ENCODE data around the gene DCK. TPM values are rescaled to one million over a fixed set of nuclear protein-coding genes. Genes with fewer than 3 reads are reported as not detected.
"Not testable (repeated sequence)": the region's sequence is repeated elsewhere in the genome, so short reads cannot be mapped to it uniquely, and the experiment has no call there.

The DCK gene
- total RNA-seq, 1 donor from 2014 or later, result 1.9 TPM

- not testable (repeated sequence) for DNase-seq (ENCODE audit: low spot score); ATAC-seq
Measured at GRCh38 chr4:71059573-71059972, 66.1 kb downstream of the DCK start.

DNA sequence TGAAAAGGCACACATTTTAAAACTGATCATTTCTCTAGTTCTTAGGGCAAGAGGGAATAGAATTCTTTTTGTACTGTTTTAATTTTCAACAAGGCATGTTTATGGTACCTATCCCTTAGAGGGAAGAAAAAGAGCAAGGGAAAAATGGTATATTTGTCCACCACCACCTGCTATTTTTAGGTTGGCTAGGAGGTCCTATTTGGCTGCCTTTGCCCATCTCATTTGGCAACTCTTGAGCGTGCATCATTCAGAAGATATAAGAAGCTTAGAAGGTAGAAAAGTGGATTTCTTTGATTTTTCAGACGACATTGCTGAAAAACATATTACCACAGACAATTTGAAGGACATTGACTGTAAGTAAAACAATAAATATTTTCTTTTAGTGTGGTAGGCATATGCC, 69.0 kb downstream of the DCK start:
- ATAC-seq (no peak), DNase-seq (ENCODE audit: low spot score) (no peak)

- ATAC-seq (no peak), DNase-seq (ENCODE audit: low spot score) (no peak)
Measured at GRCh38 chr4:71063711-71064110, 70.3 kb downstream of the DCK start.

DNA sequence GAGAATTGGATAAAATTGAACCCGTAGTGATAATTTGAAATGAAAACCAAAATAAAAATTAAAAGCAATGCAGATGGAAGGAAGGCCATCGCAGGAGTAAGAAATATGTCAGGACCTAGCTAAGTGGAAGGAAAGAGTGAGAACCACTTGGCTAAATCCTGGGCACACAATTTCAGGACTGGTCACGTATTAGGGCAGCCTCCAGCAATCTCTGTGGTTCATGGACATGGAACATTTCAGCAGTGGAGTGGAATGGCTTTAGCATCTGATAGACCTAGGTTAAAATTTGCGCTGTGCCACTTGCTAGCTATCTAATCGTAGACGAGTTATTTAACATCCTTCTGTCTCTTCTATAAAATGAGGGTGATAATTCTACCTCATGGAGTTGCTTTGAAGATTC, 71.1 kb downstream of the DCK start:
- ATAC-seq (no peak), DNase-seq (ENCODE audit: low spot score) (no peak)

- ATAC-seq, result peak; percentile 80
Measured at GRCh38 chr4:71065991-71066510, 72.6 kb downstream of the DCK start.

DNA sequence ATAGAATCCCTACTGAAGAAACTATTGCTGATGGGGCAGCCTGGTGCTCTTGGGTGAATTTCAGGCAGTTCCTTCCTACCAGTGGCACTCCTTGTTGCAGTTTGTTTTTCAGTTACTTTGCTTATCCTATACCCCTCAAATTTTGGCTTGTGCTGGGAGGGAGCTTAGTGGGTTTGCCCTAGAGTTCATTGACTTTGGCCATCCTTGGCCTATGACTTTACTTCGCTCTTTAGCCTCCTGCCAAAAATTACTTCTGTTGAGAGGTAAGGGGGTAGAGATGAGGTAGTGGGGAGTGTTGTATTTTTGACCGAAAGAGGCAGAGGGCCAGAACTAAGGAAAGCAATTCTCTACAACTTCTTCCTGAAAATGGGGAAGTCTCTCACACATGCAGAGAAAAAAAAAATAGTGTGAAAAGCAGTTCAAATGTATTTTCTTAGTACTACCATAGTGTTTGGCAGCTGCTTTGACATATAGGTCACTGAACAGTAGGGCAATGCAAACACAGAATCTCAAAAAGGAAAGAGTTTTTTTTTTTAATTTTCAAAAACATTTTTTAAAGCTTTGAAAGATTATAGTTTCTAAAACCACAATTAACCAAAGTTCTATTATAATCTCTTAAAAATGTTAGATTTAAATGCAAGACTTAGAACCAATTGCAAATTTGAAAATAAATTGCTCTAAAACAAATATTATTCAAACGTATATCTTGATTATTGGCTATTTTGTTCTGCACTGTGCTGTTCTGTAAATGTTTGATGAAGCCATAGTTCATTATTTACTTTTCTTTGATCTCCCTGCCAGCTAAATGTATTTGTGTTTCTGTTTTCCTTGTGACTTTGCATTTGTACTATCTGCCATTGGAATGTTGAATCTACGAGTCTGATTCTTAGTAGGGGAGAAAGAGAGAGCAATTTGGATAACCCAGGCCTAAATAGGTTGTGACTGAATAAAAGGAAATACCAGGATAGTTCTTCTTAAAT, 73.6 kb downstream of the DCK start:
- ATAC-seq (peak; percentile 79), DNase-seq (ENCODE audit: low spot score) (no peak)

More at GRCh38 chr4:71065991-71066510, 72.6 kb downstream of the DCK start:
- no peak for DNase-seq (ENCODE audit: low spot score)

DNA sequence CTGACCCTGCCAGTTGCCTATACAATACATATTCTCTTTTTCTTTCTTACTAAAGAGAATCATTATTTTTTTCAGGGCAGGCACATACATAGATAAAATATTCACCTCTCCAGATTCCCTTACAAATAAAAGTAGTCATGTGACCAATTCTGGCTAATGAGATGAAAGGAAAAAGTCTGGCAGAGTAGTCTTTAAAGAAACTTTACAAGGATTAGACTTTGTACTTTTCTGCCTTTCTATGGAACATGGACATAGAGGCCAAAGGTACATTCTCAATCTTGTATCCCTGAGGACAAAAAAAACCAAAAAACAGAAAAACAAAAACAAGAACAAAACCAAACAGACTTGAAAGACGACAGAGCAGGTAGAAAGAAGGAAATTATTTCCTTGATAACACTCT, 75.6 kb downstream of the DCK start:
- ATAC-seq (no peak), DNase-seq (ENCODE audit: low spot score) (no peak)

- ATAC-seq, result no peak
- DNase-seq (ENCODE audit: low spot score), result no peak
Measured at GRCh38 chr4:71070015-71070414, 76.6 kb downstream of the DCK start.

DNA sequence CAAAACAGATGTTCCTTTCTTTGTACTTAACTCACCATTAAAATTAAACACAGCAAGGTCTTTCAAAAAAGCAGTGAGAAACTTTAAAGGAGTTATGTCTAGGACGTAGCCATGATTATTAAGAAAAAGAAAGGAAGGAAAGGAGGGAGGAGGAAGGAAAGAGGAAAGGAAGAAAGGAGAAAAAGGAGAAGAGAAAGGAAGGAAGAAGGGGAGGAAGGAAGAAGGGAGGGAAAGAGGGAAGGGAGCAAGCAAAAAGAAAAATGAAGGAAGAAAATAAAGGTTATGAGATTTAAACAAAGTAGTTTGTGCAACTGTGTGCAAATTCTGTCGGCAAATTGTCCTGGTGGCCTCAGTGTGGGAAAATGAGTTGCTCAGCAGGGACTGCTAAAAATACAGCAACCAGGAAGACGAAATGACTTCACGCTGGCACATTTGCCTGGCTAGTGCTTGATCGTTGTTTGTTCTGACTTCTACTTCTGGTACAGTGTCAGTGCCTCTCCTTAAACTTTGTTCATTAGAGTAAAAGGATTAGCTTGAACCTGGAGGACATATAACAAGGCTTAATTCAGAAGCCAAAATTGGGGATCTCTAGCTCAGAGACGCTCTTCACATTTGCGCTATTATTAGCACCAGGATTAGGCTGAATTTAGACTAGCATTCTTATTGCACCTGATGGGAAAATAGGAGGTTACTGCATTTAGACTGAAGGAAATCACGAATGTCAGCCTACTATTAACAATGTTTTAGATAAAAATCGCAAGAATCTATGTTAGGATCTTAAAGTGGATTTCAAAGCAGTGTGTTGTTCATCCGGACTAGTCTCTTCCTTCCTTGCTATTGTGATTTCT, 81.2 kb downstream of the DCK start:
- DNase-seq (ENCODE audit: low spot score) (no peak), ATAC-seq (no peak)

Other genes with a start within 250 kb of the DCK start
- gene GRSF1, start 153.8 kb upstream of the DCK start, total RNA-seq, result 24.9 TPM
- gene MOB1B, start 91.3 kb upstream of the DCK start, total RNA-seq, result 6.0 TPM